Pulmonary artery endothelial cell (primary cell): Measurements from ENCODE around the gene MAP4K3. TPM values are rescaled to one million over a fixed set of nuclear protein-coding genes. Genes with fewer than 3 reads are reported as not detected.
A peak's percentile ranks its signal among the peaks of the same experiment; 100 is the strongest.

Experiments
- DNase-seq: peaks from one replicate; pipeline ENCODE4 v3.0.0-alpha.2; 2011; ENCODE audit warnings: low read depth, low spot score
- total RNA-seq: library from RNA; depleted of rRNA; stranded (reverse); fragments of >200 nt; gene quantifications from 2 replicates; pipeline ENCODE4 v1.2.3, GENCODE V29; 2014

Gene MAP4K3
- 17.9 and 19.1 TPM in 2 replicates for total RNA-seq

- peak; percentile 85 for DNase-seq
Measured at GRCh38 chr2:39436592-39437521, at the start of gene MAP4K3. MAP4K3 (minus strand) TSS chr2:39437285; CDS start chr2:39436987, 298 bp downstream.

DNA sequence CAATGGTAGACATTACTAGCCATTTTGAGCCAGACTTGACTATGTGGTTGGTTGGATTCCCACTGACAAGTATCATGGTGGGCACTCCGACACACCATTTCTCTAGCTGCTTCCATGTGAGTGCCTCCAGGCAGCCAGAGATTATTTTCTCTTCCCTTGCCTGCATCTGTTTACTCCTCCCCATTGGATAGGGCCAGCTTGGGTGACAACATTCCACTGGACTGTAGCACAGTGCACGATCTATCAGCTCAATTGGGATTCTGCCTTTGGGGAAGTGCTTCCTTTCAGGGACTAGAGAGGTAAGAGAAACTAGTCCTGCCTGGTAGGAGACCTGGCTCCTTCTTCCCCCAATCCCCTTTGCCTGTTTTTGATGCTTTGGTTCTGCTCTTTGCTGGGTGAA is 49.0 kb upstream of the MAP4K3 start:
- DNase-seq: no peak

- no peak for DNase-seq
Measured at GRCh38 chr2:39484620-39485495, 47.8 kb upstream of the MAP4K3 start.

DNA sequence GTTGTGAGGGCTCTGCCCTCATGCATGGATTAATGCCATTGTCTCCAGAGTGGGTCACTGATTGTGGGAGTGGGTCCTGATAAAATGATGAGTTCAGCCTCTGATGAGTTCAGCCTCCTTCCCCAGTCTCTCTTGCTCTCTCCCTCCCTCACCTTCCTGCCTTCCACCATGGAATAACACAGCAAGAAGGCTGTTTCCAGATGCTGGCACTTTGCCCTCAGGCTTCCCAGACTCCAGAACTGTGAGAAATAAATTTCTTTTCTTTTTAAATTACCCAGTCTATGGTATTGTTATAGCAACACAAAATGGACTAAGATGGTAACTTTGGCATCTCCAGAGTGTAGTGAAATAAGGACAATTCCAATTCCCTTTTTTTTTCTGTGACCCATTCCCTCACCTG is 47.1 kb upstream of the MAP4K3 start:
- DNase-seq: no peak

GRCh38 chr2:39483534-39483933 is 46.4 kb upstream of the MAP4K3 start:
- peak; percentile 44 for DNase-seq

- DNase-seq: peak; percentile 41
Measured at GRCh38 chr2:39481611-39482010, 44.5 kb upstream of the MAP4K3 start.

GRCh38 chr2:39479696-39480095 is 42.6 kb upstream of the MAP4K3 start:
- no peak for DNase-seq

GRCh38 chr2:39479053-39479670 is 42.1 kb upstream of the MAP4K3 start:
- DNase-seq: no peak

- DNase-seq: no peak
Measured at GRCh38 chr2:39476524-39476923, 39.4 kb upstream of the MAP4K3 start.

- no peak for DNase-seq
Measured at GRCh38 chr2:39475006-39475405, 37.9 kb upstream of the MAP4K3 start.

GRCh38 chr2:39470580-39470979 is 33.5 kb upstream of the MAP4K3 start:
- no peak for DNase-seq

GRCh38 chr2:39469807-39470206 is 32.7 kb upstream of the MAP4K3 start:
- DNase-seq: peak; percentile 33

DNA sequence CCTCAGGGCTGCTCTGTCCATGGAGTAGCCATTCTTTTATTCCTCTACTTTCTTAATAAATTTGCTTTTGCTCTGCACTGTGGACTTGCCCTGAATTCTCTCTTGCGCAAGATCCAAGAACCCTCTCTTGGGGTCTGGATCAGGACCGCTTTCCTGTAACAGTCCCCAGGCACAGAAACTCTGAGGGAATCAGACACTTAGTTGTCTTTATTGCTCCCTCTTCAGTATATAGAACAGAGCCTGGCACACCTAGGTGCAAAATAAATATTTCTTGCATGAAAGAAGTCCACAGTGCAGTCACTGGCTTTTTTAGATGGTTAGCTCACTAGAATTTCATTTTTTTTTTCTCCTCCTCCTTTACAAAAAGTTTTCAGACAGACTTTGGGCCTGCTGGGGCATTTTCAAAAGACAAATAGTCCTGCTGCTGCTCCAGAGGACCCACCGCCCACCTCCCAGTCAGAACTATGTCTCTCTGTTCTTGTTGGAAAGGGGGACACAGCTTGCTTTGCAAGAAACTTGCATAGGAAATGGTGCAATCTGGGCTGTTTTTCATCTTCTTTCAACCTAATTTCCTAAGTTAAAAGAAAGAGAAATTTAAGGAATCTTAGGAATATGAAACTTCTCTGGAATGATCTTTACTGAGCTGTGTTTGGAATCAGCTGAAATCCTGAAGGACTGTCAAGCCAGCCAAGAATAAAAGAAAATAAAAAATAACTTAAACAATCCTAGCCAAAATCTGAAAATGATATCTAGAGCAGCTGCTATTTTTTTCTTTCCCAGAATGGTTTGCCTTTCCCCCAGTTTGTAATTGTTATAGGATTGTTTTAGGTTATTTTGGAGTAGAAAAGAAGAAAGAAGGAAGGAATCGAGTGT is 31.7 kb upstream of the MAP4K3 start:
- DNase-seq: no peak

DNA sequence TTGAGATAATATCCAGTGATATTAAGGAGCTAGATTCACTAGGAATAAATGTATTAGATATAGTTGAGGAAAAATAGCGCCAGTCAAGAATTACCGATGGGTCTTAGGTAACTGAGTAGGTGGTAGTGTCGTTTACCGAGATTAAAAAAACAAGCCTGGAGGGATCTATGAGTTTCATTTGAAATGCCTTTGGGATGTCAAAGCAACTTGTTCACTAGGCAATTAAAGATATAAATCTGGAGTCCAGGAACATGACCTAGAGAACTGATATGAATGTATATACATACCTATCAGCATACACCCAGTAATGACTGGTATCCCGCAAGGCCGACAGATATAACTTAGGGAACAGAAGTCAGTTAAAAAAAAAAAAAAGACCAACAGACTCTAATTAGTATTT is 29.2 kb upstream of the MAP4K3 start:
- no peak for DNase-seq

- no peak for DNase-seq
Measured at GRCh38 chr2:39464864-39465263, 27.8 kb upstream of the MAP4K3 start.

GRCh38 chr2:39455826-39456225 is 18.7 kb upstream of the MAP4K3 start:
- no peak for DNase-seq

DNA sequence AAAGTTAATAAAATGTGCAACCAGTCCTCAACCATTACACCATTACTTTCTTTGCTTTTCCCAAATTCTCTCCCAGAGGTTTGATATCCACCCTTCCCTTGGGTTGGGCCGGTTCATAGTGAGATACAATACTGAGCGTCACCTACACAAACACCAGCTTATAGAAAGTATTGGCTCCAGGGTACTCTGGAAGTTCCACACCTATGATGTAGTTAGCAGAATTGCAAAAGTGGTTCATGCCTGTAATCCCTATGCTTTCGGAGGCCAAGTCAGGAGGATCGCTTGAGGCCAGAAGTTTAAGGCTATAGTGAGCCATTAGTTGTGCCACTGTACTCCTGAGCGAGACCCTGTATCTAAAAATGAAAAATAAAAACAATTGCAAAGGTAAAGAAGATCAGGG is 15.3 kb upstream of the MAP4K3 start:
- DNase-seq: no peak

GRCh38 chr2:39451954-39452353 is 14.9 kb upstream of the MAP4K3 start:
- DNase-seq: no peak

DNA sequence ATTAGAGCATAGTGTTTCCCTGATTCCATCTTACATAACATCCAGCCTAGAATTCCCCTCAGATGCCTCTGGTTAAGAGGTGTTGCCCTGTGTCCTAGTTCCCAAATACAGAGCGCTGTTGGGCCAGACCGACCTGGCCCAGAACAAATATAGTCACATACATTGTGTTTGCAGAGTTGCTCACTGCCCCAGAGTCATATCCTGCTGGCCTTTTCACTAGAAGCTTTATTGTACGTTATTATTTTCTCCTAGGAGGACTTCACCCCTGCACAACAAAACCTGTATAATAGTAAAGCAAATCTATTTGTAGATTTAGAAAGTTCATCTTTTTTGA is 11.1 kb upstream of the MAP4K3 start:
- DNase-seq: no peak

DNA sequence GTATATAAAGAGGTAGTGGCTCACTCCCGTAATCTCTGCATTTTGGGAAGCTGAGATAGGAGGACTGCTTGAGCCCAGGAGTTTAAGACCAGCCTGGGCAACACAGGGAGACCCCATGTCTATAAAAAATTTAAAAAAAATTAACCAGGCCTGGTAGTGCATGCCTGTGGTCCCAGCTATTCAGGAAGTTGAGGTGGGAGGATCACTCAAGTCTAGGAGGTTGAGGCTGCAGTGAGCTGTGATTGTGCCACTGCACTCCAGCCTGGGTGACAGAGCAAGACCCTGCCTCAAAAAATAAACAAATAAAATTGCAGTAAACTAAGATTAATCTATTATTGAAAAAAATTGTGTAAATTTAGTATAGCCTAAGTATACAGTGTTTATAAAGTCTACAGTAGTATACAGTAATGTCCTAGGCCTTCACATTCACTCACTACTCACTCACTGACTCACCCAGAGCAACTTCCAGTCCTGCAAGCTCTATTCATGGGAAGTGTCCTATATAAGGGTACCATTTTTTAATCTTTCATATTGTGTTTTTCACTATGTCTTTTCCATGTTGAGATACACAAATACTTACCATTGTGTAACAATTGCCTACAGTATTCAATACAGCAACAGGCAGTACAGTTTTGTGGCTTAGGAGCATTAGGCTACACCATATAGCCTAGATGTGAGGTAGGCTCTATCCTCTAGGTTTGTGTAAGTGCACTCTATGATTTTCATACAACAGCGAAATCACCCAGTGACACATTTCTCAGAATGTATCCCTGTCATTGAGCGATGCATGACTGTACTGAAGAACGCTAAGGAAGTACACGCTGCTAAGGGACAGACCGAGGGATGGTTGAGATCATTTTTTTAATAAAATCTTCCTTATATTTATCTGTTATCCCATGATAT is 10.4 kb upstream of the MAP4K3 start:
- no peak for DNase-seq
